NB4 (cell line): ENCODE measurements around the gene CYP26B1.

Source experiments
- DNase-seq: peaks from one replicate; pipeline ENCODE4 v3.0.0; 2010; ENCODE audit warnings: low read depth
- H3K4me3 ChIP-seq: one replicate; pipeline ENCODE4 v1.5.1; 2011; ENCODE audit warnings: mild to moderate bottlenecking, low read depth, low read length, moderate library complexity
- MAX ChIP-seq: IDR thresholded peaks from 2 replicates; pipeline ENCODE4 v1.6.1; 2011; ENCODE audit warnings: low read depth, low read length
- MYC ChIP-seq: IDR thresholded peaks from 2 replicates; pipeline ENCODE4 v1.6.1; 2011; ENCODE audit warnings: low read depth, low read length
- POLR2A ChIP-seq: IDR thresholded peaks from 2 replicates; pipeline ENCODE4 v1.6.1; 2011; ENCODE audit warnings: mild to moderate bottlenecking; ENCODE audit not compliant: insufficient read length; ENCODE audit errors: extremely low read depth
- TF ChIP-seq, protein P1 (sequence below): IDR thresholded peaks from one replicate; pipeline ENCODE4 v1.5.1; 2012; ENCODE audit warnings: low read depth, low read length

CYP26B1 gene

GRCh38 chr2:72124376-72124775 lies 23.3 kb downstream of the CYP26B1 start:
- TF ChIP-seq MYC (no peak), POLR2A (no peak), MAX (no peak)
- TF ChIP-seq, protein P1, sequence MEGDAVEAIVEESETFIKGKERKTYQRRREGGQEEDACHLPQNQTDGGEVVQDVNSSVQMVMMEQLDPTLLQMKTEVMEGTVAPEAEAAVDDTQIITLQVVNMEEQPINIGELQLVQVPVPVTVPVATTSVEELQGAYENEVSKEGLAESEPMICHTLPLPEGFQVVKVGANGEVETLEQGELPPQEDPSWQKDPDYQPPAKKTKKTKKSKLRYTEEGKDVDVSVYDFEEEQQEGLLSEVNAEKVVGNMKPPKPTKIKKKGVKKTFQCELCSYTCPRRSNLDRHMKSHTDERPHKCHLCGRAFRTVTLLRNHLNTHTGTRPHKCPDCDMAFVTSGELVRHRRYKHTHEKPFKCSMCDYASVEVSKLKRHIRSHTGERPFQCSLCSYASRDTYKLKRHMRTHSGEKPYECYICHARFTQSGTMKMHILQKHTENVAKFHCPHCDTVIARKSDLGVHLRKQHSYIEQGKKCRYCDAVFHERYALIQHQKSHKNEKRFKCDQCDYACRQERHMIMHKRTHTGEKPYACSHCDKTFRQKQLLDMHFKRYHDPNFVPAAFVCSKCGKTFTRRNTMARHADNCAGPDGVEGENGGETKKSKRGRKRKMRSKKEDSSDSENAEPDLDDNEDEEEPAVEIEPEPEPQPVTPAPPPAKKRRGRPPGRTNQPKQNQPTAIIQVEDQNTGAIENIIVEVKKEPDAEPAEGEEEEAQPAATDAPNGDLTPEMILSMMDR, result no peak
- no peak overlapping the region for H3K4me3 ChIP-seq
- DNase-seq, result no peak

DNA sequence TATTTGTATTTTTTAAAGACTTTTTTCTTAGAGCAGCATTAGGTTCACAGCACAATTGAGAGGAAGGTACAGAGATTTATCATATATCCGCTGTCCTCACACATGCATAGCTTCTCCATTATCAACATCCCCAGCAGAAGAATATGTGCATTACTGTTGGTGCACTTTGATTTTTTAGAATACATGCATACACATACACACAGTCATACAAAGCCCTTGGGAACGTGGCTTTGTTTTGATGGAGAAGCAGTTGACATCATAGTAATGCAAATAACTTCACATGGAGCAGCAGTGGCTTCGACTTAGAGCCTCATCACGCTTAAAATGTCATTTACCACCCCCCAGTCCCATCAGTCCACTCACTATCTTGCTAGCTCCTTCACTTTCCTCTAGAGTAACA lies 26.5 kb downstream of the CYP26B1 start:
- DNase-seq, result no peak
- TF ChIP-seq, protein P1, result no peak
- no peak for TF ChIP-seq MAX
- no peak for TF ChIP-seq MYC
- no peak overlapping the region for H3K4me3 ChIP-seq

- TF ChIP-seq, protein P1, result no peak
- no peak for TF ChIP-seq MYC
- no peak for TF ChIP-seq POLR2A
- TF ChIP-seq MAX, result no peak
- DNase-seq, result no peak
- no peak overlapping the region for H3K4me3 ChIP-seq
Observed at GRCh38 chr2:72118951-72119350, 28.7 kb downstream of the CYP26B1 start.

- TF ChIP-seq MYC, result no peak
- TF ChIP-seq MAX, result no peak
- TF ChIP-seq, protein P1, result no peak
- no peak for TF ChIP-seq POLR2A
- no peak overlapping the region for H3K4me3 ChIP-seq
- no peak for DNase-seq
Observed at GRCh38 chr2:72118386-72118785, 29.3 kb downstream of the CYP26B1 start.

DNA sequence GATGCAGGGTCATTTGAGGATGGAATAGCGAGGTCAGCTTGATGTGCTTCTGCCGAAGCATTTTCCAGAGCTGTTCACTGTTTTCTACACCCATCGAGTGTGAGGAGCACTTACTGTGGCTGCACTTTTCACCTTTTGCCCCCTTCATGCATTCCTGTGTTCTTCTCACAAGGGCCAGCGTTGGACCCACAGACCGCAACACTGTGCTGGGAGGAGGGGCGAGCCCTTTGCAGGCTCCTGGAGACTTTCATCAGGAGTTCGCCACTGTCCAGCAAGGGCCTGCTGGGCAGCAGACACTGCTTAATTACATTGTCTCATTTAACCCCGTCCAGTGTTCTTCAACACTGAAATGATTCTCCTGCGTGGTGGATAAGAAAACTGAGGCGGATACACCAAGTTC lies 29.9 kb downstream of the CYP26B1 start:
- no peak for DNase-seq
- TF ChIP-seq MAX (no peak), MYC (no peak), POLR2A (no peak)
- TF ChIP-seq, protein P1, result no peak

DNA sequence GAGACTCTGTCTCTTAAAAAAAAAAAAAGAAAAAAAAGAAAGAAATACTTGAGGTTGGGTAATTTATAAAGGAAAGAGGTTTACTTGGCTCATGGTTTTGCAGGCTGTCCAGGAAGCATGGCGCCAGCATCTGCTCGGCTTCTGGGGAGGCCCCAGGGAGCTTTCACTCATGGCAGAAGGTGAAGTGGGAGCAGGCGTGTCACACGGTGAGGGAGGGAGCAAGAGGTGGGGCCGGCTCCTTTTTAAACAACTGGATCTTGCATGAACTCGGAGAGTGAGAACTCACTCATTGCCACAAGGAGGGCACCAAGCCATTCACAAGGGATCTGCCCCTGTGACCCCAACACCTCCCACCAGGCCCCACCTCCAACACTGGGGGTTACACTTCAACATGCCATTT lies 30.6 kb downstream of the CYP26B1 start:
- no peak for TF ChIP-seq POLR2A
- no peak for DNase-seq
- H3K4me3 ChIP-seq, result no peak overlapping the region

More for the DNA sequence above, 29.9 kb downstream of the CYP26B1 start:
- no peak overlapping the region for H3K4me3 ChIP-seq
